A549 (cell line): ENCODE data around the gene FLII.

Experiments
- CBX8 ChIP-seq: fragments of 200-600 bp; sonication (generic); IDR thresholded peaks from 2 replicates; pipeline ENCODE4 v1.6.1; 2016
- TP53 ChIP-seq: fragments of 250-450 bp; sonication (Bioruptor Pico); IDR thresholded peaks from 2 replicates; pipeline ENCODE4 v1.5.0; 2021; ENCODE audit warnings: mild to moderate bottlenecking, moderate library complexity

DNA sequence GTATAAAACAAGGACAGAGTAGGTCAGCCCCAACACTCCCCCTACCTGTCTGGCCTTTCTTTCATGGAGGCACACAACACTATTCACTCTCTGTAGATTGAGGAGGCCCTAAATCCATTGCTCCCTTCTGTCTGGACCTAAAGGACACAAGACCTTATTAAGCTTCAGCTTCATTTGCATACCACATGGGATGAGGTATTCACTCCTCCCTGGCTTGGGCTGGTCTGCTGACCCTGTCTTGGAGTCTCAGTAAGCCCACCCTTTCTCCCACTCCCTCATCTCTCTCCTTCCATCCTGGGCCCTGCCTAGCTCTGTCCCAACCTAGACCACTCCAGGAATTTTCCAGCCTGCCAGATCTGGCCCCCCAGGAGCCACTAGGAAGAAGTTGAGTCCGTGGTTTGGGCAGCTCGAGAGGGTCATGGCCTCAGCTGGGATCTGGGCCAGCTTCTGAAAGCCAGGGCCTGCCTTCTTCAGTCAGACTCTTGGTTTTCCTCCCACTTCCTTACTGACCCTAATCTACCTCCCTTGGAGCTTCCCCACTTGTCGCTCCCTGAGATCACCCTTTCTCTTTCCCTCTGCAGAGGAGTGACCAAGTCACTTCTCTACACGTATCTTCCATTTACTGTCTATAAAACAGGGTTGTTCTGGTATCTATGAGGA is 39.7 kb downstream of the FLII start:
- TF ChIP-seq CBX8 = no peak
- TF ChIP-seq TP53 = no peak
